Epithelial cell of prostate (primary cell): ENCODE data around the gene CCDC148.

Experiments used
- DNase-seq: peaks from one replicate; pipeline ENCODE4 v3.0.0-alpha.2; 2011; ENCODE audit warnings: low read depth, low spot score
- H3K27ac ChIP-seq: fragments of 450-650 bp; 2 replicates; pipeline ENCODE4 v1.5.1; 2017; ENCODE audit warnings: mild to moderate bottlenecking

The CCDC148 gene

GRCh38 chr2:158134655-158135054, 321.9 kb downstream of the CCDC148 start:
- no peak for DNase-seq
- no peak overlapping the region for H3K27ac ChIP-seq

DNA sequence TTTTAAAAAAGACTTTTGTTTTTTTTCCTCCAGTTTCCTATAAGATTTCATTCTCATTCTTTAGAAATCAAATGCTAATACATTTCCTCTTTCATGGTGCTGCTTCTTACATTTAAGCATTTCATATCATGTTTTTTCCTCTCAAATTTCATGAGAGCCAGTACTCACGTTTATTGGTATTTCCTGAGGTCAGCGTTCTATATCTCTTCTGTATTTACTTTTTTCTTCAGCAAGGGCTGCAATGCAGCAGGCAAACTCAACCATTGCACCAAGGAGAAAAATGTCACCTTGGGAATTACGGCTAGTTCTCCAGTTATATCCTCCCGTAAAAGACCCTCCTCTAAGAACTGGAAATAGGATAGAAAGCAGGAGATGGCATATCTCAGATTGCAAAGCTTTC, 322.5 kb downstream of the CCDC148 start:
- no peak for DNase-seq
- H3K27ac ChIP-seq: no peak overlapping the region

GRCh38 chr2:158131919-158132566, 324.5 kb downstream of the CCDC148 start:
- no peak overlapping the region for H3K27ac ChIP-seq
- no peak for DNase-seq

- H3K27ac ChIP-seq: no peak overlapping the region
- DNase-seq: no peak
Observed at GRCh38 chr2:158131483-158131912, 325.1 kb downstream of the CCDC148 start.

GRCh38 chr2:158130832-158131473, 325.6 kb downstream of the CCDC148 start:
- no peak overlapping the region for H3K27ac ChIP-seq
- no peak for DNase-seq

DNA sequence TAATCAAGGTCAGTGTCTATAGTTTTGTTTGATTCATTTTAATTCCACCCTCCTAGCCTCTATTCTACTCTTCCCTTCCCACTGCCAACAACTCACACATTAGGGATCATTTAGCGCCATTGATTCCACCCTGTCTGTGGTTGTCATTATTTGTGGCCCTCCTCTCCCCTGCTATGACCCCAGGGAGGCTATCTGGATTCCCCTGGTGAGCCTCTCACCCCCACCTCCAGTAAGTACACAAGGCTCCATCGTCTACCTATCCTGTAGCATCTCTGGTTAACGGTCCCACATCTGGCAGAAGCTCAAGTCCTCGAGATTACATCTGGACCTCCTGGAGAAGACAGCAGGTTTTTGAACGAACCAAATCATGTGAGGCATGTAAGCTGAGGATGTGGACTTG, 327.5 kb downstream of the CCDC148 start:
- no peak overlapping the region for H3K27ac ChIP-seq
- DNase-seq: no peak

GRCh38 chr2:158128168-158128973, 328.2 kb downstream of the CCDC148 start:
- no peak overlapping the region for H3K27ac ChIP-seq
- no peak for DNase-seq

- no peak overlapping the region for H3K27ac ChIP-seq
- no peak for DNase-seq
Observed at GRCh38 chr2:158127380-158127804, 329.2 kb downstream of the CCDC148 start.

- DNase-seq: no peak
- no peak overlapping the region for H3K27ac ChIP-seq
Observed at GRCh38 chr2:158125756-158126498, 330.6 kb downstream of the CCDC148 start.

DNA sequence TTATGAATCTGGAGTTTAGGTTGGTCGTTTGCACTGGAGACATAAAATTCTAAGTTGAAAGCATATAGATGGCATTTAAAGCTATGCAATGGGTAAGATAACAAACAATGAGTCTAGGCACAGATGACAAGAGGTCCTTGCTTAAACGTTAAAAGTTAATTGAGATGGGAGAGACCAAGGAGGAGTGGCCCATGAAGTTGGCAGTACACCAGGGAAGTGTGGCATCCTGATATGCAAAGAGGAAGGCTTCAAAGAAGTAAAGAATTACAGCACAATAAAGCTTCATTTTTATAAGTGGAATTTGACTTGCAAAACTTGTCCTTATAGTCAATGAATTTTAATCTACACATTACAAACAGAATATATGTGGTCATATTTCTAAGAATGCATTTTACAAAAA, 331.7 kb downstream of the CCDC148 start:
- no peak overlapping the region for H3K27ac ChIP-seq
- no peak for DNase-seq
